Activated naive CD8-positive, alpha-beta T cell (primary cell): ENCODE results near the gene MYBBP1A.
A peak's percentile ranks its signal among the peaks of the same experiment; 100 is the strongest.

ENCODE experiments used
- H3K27ac Mint-ChIP-seq: one replicate; pipeline ENCODE4 v1.8.0; 2021; ENCODE audit warnings: mixed read lengths
- H3K27me3 Mint-ChIP-seq: one replicate; pipeline ENCODE4 v1.8.0; 2021; ENCODE audit warnings: mixed read lengths
- H3K36me3 Mint-ChIP-seq: one replicate; pipeline ENCODE4 v1.8.0; 2021; ENCODE audit warnings: mixed read lengths
- H3K4me1 Mint-ChIP-seq: one replicate; pipeline ENCODE4 v1.8.0; 2021; ENCODE audit warnings: low read depth, mixed read lengths
- H3K4me3 Mint-ChIP-seq: one replicate; pipeline ENCODE4 v1.8.0; 2021; ENCODE audit warnings: mild to moderate bottlenecking, mixed read lengths
- H3K9me3 Mint-ChIP-seq: one replicate; pipeline ENCODE4 v1.8.0; 2021; ENCODE audit warnings: low read depth, mixed read lengths

Gene MYBBP1A

GRCh38 chr17:4553669-4554068 is 1.5 kb downstream of the MYBBP1A start:
- Mint-ChIP-seq H3K36me3 (peaks cover 8% of the 10 kb centered on the region), H3K4me1 (peaks cover 22% of the 10 kb centered on the region)

GRCh38 chr17:4551796-4552525 is 3.2 kb downstream of the MYBBP1A start:
- Mint-ChIP-seq H3K4me3 (no peak overlapping the region), H3K27me3 (no peaks in the 10 kb centered on the region), H3K27ac (no peak overlapping the region), H3K36me3 (peaks cover 8% of the 10 kb centered on the region), H3K4me1 (peaks cover 22% of the 10 kb centered on the region), H3K9me3 (no peaks in the 10 kb centered on the region)

More at GRCh38 chr17:4553669-4554068, 1.5 kb downstream of the MYBBP1A start:
- no peaks in the 10 kb centered on the region for H3K27me3 Mint-ChIP-seq
- peak overlapping the region; percentile 28 for H3K27ac Mint-ChIP-seq
- no peaks in the 10 kb centered on the region for H3K9me3 Mint-ChIP-seq
- H3K4me3 Mint-ChIP-seq = peak overlapping the region; percentile 95

GRCh38 chr17:4551141-4551540 is 4.0 kb downstream of the MYBBP1A start:
- peaks cover 20% of the 10 kb centered on the region for H3K4me1 Mint-ChIP-seq
- peaks cover 8% of the 10 kb centered on the region for H3K36me3 Mint-ChIP-seq
- no peaks in the 10 kb centered on the region for H3K9me3 Mint-ChIP-seq
- H3K4me3 Mint-ChIP-seq = peak overlapping the region; percentile 30
- no peaks in the 10 kb centered on the region for H3K27me3 Mint-ChIP-seq
- H3K27ac Mint-ChIP-seq = no peak overlapping the region

GRCh38 chr17:4550534-4551039 is 4.6 kb downstream of the MYBBP1A start:
- no peak overlapping the region for H3K27ac Mint-ChIP-seq
- peaks cover 8% of the 10 kb centered on the region for H3K36me3 Mint-ChIP-seq
- H3K4me3 Mint-ChIP-seq = no peak overlapping the region

GRCh38 chr17:4549781-4550533 is 5.2 kb downstream of the MYBBP1A start:
- Mint-ChIP-seq H3K36me3 (peaks cover 8% of the 10 kb centered on the region), H3K4me3 (no peak overlapping the region), H3K27ac (no peak overlapping the region), H3K4me1 (peaks cover 13% of the 10 kb centered on the region), H3K9me3 (no peaks in the 10 kb centered on the region), H3K27me3 (no peaks in the 10 kb centered on the region)

More at GRCh38 chr17:4550534-4551039, 4.6 kb downstream of the MYBBP1A start:
- H3K27me3 Mint-ChIP-seq = no peaks in the 10 kb centered on the region
- peaks cover 15% of the 10 kb centered on the region for H3K4me1 Mint-ChIP-seq
- no peaks in the 10 kb centered on the region for H3K9me3 Mint-ChIP-seq

GRCh38 chr17:4548721-4549531 is 6.3 kb downstream of the MYBBP1A start:
- H3K4me1 Mint-ChIP-seq = peaks cover 6% of the 10 kb centered on the region
- H3K27me3 Mint-ChIP-seq = no peaks in the 10 kb centered on the region
- H3K27ac Mint-ChIP-seq = no peak overlapping the region
- H3K9me3 Mint-ChIP-seq = no peaks in the 10 kb centered on the region
- peaks cover 3% of the 10 kb centered on the region for H3K36me3 Mint-ChIP-seq
- H3K4me3 Mint-ChIP-seq = no peak overlapping the region

- H3K4me3 Mint-ChIP-seq = no peak overlapping the region
- peaks cover 3% of the 10 kb centered on the region for H3K36me3 Mint-ChIP-seq
- H3K27ac Mint-ChIP-seq = no peak overlapping the region
- H3K9me3 Mint-ChIP-seq = no peaks in the 10 kb centered on the region
- H3K27me3 Mint-ChIP-seq = no peaks in the 10 kb centered on the region
- H3K4me1 Mint-ChIP-seq = peaks cover 3% of the 10 kb centered on the region
Measured at GRCh38 chr17:4548061-4548461, 7.1 kb downstream of the MYBBP1A start.

GRCh38 chr17:4547118-4547906 is 7.9 kb downstream of the MYBBP1A start:
- no peak overlapping the region for H3K27ac Mint-ChIP-seq
- H3K9me3 Mint-ChIP-seq = no peaks in the 10 kb centered on the region
- no peak overlapping the region for H3K4me3 Mint-ChIP-seq
- peaks cover 3% of the 10 kb centered on the region for H3K36me3 Mint-ChIP-seq
- H3K27me3 Mint-ChIP-seq = no peaks in the 10 kb centered on the region
- peaks cover 3% of the 10 kb centered on the region for H3K4me1 Mint-ChIP-seq

- Mint-ChIP-seq H3K4me1 (no peaks in the 10 kb centered on the region), H3K27ac (no peak overlapping the region), H3K27me3 (no peaks in the 10 kb centered on the region), H3K4me3 (no peak overlapping the region), H3K9me3 (no peaks in the 10 kb centered on the region), H3K36me3 (no peaks in the 10 kb centered on the region)
Measured at GRCh38 chr17:4545217-4545951, 9.8 kb downstream of the MYBBP1A start.

- Mint-ChIP-seq H3K4me3 (no peak overlapping the region), H3K27me3 (no peaks in the 10 kb centered on the region), H3K36me3 (no peaks in the 10 kb centered on the region), H3K4me1 (no peaks in the 10 kb centered on the region), H3K9me3 (no peaks in the 10 kb centered on the region), H3K27ac (no peak overlapping the region)
Measured at GRCh38 chr17:4544951-4545216, 10.3 kb downstream of the MYBBP1A start.

GRCh38 chr17:4544135-4544950 is 10.8 kb downstream of the MYBBP1A start:
- no peaks in the 10 kb centered on the region for H3K36me3 Mint-ChIP-seq
- no peaks in the 10 kb centered on the region for H3K27me3 Mint-ChIP-seq
- H3K4me1 Mint-ChIP-seq = no peaks in the 10 kb centered on the region
- no peaks in the 10 kb centered on the region for H3K9me3 Mint-ChIP-seq
- no peak overlapping the region for H3K27ac Mint-ChIP-seq
- H3K4me3 Mint-ChIP-seq = no peak overlapping the region

GRCh38 chr17:4543557-4544026 is 11.6 kb downstream of the MYBBP1A start:
- no peaks in the 10 kb centered on the region for H3K9me3 Mint-ChIP-seq
- H3K4me3 Mint-ChIP-seq = no peak overlapping the region
- H3K27me3 Mint-ChIP-seq = no peaks in the 10 kb centered on the region
- H3K4me1 Mint-ChIP-seq = no peaks in the 10 kb centered on the region
- H3K36me3 Mint-ChIP-seq = no peaks in the 10 kb centered on the region
- H3K27ac Mint-ChIP-seq = no peak overlapping the region

- H3K4me3 Mint-ChIP-seq = no peak overlapping the region
- no peaks in the 10 kb centered on the region for H3K4me1 Mint-ChIP-seq
- no peaks in the 10 kb centered on the region for H3K9me3 Mint-ChIP-seq
- H3K27ac Mint-ChIP-seq = no peak overlapping the region
- no peaks in the 10 kb centered on the region for H3K27me3 Mint-ChIP-seq
- H3K36me3 Mint-ChIP-seq = no peaks in the 10 kb centered on the region
Measured at GRCh38 chr17:4542726-4543191, 12.4 kb downstream of the MYBBP1A start.
